Right forelimb (tissue), 1 donor: Measurements from ENCODE around the gene PDIA6.

Experiments used
- DNase-seq: peaks from one replicate; pipeline ENCODE4 v3.0.0-alpha.2; 2018

PDIA6 gene

GRCh38 chr2:10779776-10780490 is 32.7 kb downstream of the PDIA6 start:
- DNase-seq = no peak

- DNase-seq = no peak
Measured at GRCh38 chr2:10778724-10779115, 33.9 kb downstream of the PDIA6 start.

GRCh38 chr2:10777842-10778723 is 34.5 kb downstream of the PDIA6 start:
- no peak for DNase-seq

- no peak for DNase-seq
Measured at GRCh38 chr2:10777111-10777841, 35.3 kb downstream of the PDIA6 start.

GRCh38 chr2:10776231-10776977 is 36.2 kb downstream of the PDIA6 start:
- DNase-seq = no peak

- no peak for DNase-seq
Measured at GRCh38 chr2:10775831-10776230, 36.8 kb downstream of the PDIA6 start.

GRCh38 chr2:10775021-10775780 is 37.4 kb downstream of the PDIA6 start:
- DNase-seq = no peak

GRCh38 chr2:10774394-10774793 is 38.2 kb downstream of the PDIA6 start:
- no peak for DNase-seq

- DNase-seq = no peak
Measured at GRCh38 chr2:10773821-10774341, 38.7 kb downstream of the PDIA6 start.

GRCh38 chr2:10772868-10773215 is 39.7 kb downstream of the PDIA6 start:
- no peak for DNase-seq

GRCh38 chr2:10772201-10772867 is 40.3 kb downstream of the PDIA6 start:
- DNase-seq = no peak

GRCh38 chr2:10771786-10772185 is 40.8 kb downstream of the PDIA6 start:
- no peak for DNase-seq

- DNase-seq = no peak
Measured at GRCh38 chr2:10770956-10771750, 41.4 kb downstream of the PDIA6 start.

GRCh38 chr2:10768063-10768507 is 44.5 kb downstream of the PDIA6 start:
- no peak for DNase-seq

GRCh38 chr2:10765914-10766313 is 46.7 kb downstream of the PDIA6 start:
- DNase-seq = no peak

- no peak for DNase-seq
Measured at GRCh38 chr2:10765461-10765860, 47.1 kb downstream of the PDIA6 start.

GRCh38 chr2:10764896-10765295 is 47.7 kb downstream of the PDIA6 start:
- DNase-seq = no peak

- DNase-seq = no peak
Measured at GRCh38 chr2:10764096-10764785, 48.3 kb downstream of the PDIA6 start.

GRCh38 chr2:10763461-10763800 is 49.2 kb downstream of the PDIA6 start:
- no peak for DNase-seq
